MCF 10A (cell line): ENCODE measurements around the gene ACSL1. TPM values are rescaled to one million over a fixed set of nuclear protein-coding genes. Genes with fewer than 3 reads are reported as not detected.

Source experiments
- BruUV-seq: library from RNA; stranded (reverse); fragments of 400-500 nt; replicated peaks from 2 replicates; lab custom pipeline; 2021; lab: Mats Ljungman, UMichigan
- CTCF ChIA-PET: fragments of 300-600 bp; sonication (Branson Sonifier 250); formaldehyde crosslinking; extraction: SDS; loops from one replicate; lab custom pipeline; 2021; ENCODE audit warnings: antibody characterized with exemption, inconsistent platforms; lab: Yijun Ruan, JAX
- POLR2A ChIA-PET: fragments of 300-600, 350-650 bp; sonication (Branson Sonifier 250); formaldehyde crosslinking; extraction: SDS; loops from one replicate; lab custom pipeline; 2020; ENCODE audit warnings: antibody characterized with exemption, inconsistent platforms; lab: Yijun Ruan, JAX
- DNase-seq: peaks from one replicate; pipeline ENCODE4 v3.0.0-alpha.2; 2018; ENCODE audit not compliant: unreplicated experiment
- H3K27ac Mint-ChIP-seq: one replicate; pipeline ENCODE4 v1.8.0; 2022; ENCODE audit warnings: mild to moderate bottlenecking, low read depth, mixed read lengths; ENCODE audit not compliant: unreplicated experiment
- H3K27me3 Mint-ChIP-seq: one replicate; pipeline ENCODE4 v1.8.0; 2022; ENCODE audit warnings: mixed read lengths; ENCODE audit not compliant: insufficient read depth, unreplicated experiment
- H3K36me3 Mint-ChIP-seq: one replicate; pipeline ENCODE4 v1.8.0; 2022; ENCODE audit warnings: mild to moderate bottlenecking, moderate library complexity, mixed read lengths; ENCODE audit not compliant: insufficient read depth, unreplicated experiment
- H3K4me1 Mint-ChIP-seq: one replicate; pipeline ENCODE4 v1.8.0; 2022; ENCODE audit warnings: mixed read lengths; ENCODE audit not compliant: insufficient read depth, unreplicated experiment
- H3K4me3 Mint-ChIP-seq: one replicate; pipeline ENCODE4 v1.8.0; 2022; ENCODE audit warnings: mild to moderate bottlenecking, moderate library complexity, mixed read lengths; ENCODE audit not compliant: unreplicated experiment
- H3K9me3 Mint-ChIP-seq: one replicate; pipeline ENCODE4 v1.8.0; 2022; ENCODE audit warnings: mixed read lengths; ENCODE audit not compliant: unreplicated experiment
- intact Hi-C: fragments of 100-400 bp; cut with micrococcal nuclease; formaldehyde crosslinking; loops from 2 replicates; pipeline ENCODE4 v1.14.1; 2022
- total RNA-seq: library from RNA; stranded (reverse); gene quantifications from 2 replicates; pipeline ENCODE4 v1.2.3, GENCODE V29; 2022
- TF ChIP-seq, protein P1 (sequence below): fragments of 200-600 bp; IDR thresholded peaks from one replicate; pipeline ENCODE4 v1.8.0; 2022; ENCODE audit warnings: antibody characterized with exemption, mild to moderate bottlenecking; ENCODE audit not compliant: unreplicated experiment

The ACSL1 gene
- total RNA-seq, 1 experiment from 2014 or later: 105 TPM

DNA sequence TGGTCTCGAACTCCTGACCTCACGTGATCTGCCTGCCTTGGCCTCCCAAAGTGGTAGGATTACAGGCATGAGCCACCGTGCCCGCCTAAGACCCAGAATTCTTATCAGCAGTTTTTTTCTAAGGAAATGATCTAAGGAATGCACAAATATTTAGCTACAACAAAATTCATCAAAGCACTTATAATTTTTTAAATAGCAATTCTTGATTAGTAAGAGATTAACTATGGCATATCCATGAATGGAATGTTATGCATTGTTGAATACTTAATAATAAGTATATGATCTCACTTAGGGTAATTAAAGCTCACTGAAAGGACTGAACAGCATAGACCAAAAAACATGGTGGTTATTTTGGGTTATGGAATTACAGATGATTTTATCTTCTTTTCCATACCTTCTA, 110.2 kb downstream of the ACSL1 start:
- Mint-ChIP-seq H3K36me3 (peaks cover under 1% of the 10 kb centered on the region), H3K4me3 (no peak overlapping the region), H3K4me1 (no peaks in the 10 kb centered on the region), H3K9me3 (peaks cover 2% of the 10 kb centered on the region), H3K27ac (no peak overlapping the region), H3K27me3 (no peaks in the 10 kb centered on the region)
- POLR2A ChIA-PET: no interaction called here
- TF ChIP-seq, protein P1, sequence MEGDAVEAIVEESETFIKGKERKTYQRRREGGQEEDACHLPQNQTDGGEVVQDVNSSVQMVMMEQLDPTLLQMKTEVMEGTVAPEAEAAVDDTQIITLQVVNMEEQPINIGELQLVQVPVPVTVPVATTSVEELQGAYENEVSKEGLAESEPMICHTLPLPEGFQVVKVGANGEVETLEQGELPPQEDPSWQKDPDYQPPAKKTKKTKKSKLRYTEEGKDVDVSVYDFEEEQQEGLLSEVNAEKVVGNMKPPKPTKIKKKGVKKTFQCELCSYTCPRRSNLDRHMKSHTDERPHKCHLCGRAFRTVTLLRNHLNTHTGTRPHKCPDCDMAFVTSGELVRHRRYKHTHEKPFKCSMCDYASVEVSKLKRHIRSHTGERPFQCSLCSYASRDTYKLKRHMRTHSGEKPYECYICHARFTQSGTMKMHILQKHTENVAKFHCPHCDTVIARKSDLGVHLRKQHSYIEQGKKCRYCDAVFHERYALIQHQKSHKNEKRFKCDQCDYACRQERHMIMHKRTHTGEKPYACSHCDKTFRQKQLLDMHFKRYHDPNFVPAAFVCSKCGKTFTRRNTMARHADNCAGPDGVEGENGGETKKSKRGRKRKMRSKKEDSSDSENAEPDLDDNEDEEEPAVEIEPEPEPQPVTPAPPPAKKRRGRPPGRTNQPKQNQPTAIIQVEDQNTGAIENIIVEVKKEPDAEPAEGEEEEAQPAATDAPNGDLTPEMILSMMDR: no peak
- no TSS peak for BruUV-seq
- no peak for DNase-seq
- intact Hi-C loops: no loop called here
- CTCF ChIA-PET: interaction anchor here (0.7 kb wide), 1 partner anchor 219 kb away, joined by 3 read pairs; no protein-coding TSS in a partner anchor

DNA sequence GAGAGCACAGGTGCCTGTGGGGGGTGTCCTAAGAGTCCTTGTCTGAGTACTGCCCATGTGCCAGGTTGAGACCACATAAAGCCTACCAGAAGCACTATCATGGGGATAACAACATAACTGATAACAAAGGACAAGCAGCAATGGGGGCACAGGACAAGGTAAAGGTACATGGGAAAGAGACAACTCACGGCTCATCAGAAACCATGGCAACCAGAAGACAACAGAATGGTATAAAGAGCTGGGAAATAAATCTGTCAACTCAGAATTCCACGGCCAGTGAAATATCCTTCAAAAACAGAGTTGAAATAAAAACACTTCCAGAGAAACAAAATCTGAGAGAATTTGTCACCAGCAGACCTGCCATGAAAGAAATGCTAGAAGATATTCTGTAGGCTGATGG, 111.9 kb downstream of the ACSL1 start:
- no TSS peak for BruUV-seq
- ChIA-PET POLR2A (interaction anchor here (0.7 to 1.2 kb wide), 3 partner anchors 9 to 19 kb away, joined by 3 read pairs; no protein-coding TSS in a partner anchor), CTCF (no interaction called here)
- no peak for DNase-seq
- TF ChIP-seq, protein P1: no peak
- H3K4me1 Mint-ChIP-seq: no peaks in the 10 kb centered on the region
- no peaks in the 10 kb centered on the region for H3K9me3 Mint-ChIP-seq
- no peaks in the 10 kb centered on the region for H3K27me3 Mint-ChIP-seq
- intact Hi-C loops: no loop called here
- no peak overlapping the region for H3K27ac Mint-ChIP-seq
- no peak overlapping the region for H3K4me3 Mint-ChIP-seq
- H3K36me3 Mint-ChIP-seq: peaks cover 7% of the 10 kb centered on the region

DNA sequence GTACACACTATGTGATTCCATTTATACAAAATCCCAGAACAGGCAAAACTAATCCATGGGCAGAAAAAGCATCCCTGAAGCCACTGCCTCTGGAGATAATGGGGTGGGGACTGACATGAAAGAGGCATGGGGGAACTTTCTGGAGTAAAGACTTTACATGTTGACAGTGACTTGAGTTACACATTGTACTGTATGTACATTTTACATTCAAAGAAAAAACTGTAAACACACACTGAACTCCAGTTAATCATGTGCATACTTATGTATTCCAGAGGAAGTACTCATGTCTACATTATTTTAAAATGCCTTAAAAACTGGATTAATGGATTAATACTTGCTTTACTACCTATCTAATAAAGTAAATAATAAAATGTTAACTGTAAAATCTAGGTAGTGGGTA, 113.4 kb downstream of the ACSL1 start:
- no peaks in the 10 kb centered on the region for H3K9me3 Mint-ChIP-seq
- no TSS peak for BruUV-seq
- H3K36me3 Mint-ChIP-seq: peaks cover 16% of the 10 kb centered on the region
- CTCF ChIA-PET: no interaction called here
- no peaks in the 10 kb centered on the region for H3K4me1 Mint-ChIP-seq
- no peak for DNase-seq
- TF ChIP-seq, protein P1: no peak
- H3K27ac Mint-ChIP-seq: no peak overlapping the region
- POLR2A ChIA-PET: interaction anchor here (0.6 kb wide), 1 partner anchor 21 kb away, joined by 4 read pairs; no protein-coding TSS in a partner anchor
- intact Hi-C loops: no loop called here
- no peak overlapping the region for H3K4me3 Mint-ChIP-seq
- no peaks in the 10 kb centered on the region for H3K27me3 Mint-ChIP-seq

- Mint-ChIP-seq H3K4me1 (no peaks in the 10 kb centered on the region), H3K36me3 (peaks cover 29% of the 10 kb centered on the region), H3K4me3 (no peak overlapping the region), H3K27me3 (no peaks in the 10 kb centered on the region), H3K9me3 (no peaks in the 10 kb centered on the region), H3K27ac (no peak overlapping the region)
- ChIA-PET CTCF (interaction anchor here (0.6 kb wide), 1 partner anchor 70 kb away, joined by 3 read pairs; no protein-coding TSS in a partner anchor), POLR2A (interaction anchor here (1.2 kb wide), 1 partner anchor 10 kb away, joined by 3 read pairs; no protein-coding TSS in a partner anchor)
- intact Hi-C loops: no loop called here
- no TSS peak for BruUV-seq
- DNase-seq: no peak
- TF ChIP-seq, protein P1: no peak
Measured at GRCh38 chr4:184706453-184706852, 119.3 kb downstream of the ACSL1 start.
